Kidney (tissue), 14 donors: ENCODE measurements around the gene SH3PXD2A. TPM values are rescaled to one million over a fixed set of nuclear protein-coding genes. Genes with fewer than 3 reads are reported as not detected.

Source experiments
- DNase-seq, 5 donors: peaks; one replicate each; pipeline ENCODE4 v3.0.0-alpha.2; 2013 to 2020
- FAIRE-seq: peaks from 2 replicates; lab custom pipeline; 2012; peaks lifted over from hg19 to GRCh38; lab: Jason Lieb, UNC
- H3K27ac ChIP-seq, 2 donors: one replicate each; pipeline ENCODE4 v1.7.0; 2013; ENCODE audit warnings: low read depth in 2 of 2, low read length in 2 of 2, inconsistent platforms in 1 of 2
- H3K27me3 ChIP-seq: one replicate; pipeline ENCODE4 v1.7.1; 2013; ENCODE audit warnings: low read length, inconsistent platforms; ENCODE audit not compliant: control insufficient read depth, insufficient read depth
- H3K36me3 ChIP-seq, 3 donors: one replicate each; pipeline versions ENCODE4 v1.7.0 to v1.7.1; 2013; ENCODE audit warnings: low read length in 3 of 3, control low read depth in 1 of 3, inconsistent platforms in 1 of 3; ENCODE audit not compliant: insufficient read depth in 3 of 3, control insufficient read depth in 2 of 3
- H3K4me1 ChIP-seq, 3 donors: one replicate each; pipeline versions ENCODE4 v1.7.0 to v1.7.1; 2013; ENCODE audit warnings: low read length in 3 of 3, inconsistent platforms in 1 of 3, low read depth in 1 of 3; ENCODE audit not compliant: control insufficient read depth in 2 of 3, insufficient read depth in 2 of 3
- H3K4me3 ChIP-seq, 3 donors: one replicate each; pipeline versions ENCODE4 v1.7.0 to v1.8.1; 2013; ENCODE audit warnings: low read length in 3 of 3, control low read depth in 1 of 3, inconsistent platforms in 1 of 3
- H3K9ac ChIP-seq, 3 donors: one replicate each; pipeline versions ENCODE4 v1.7.0 to v1.7.1; 2013; ENCODE audit warnings: low read length in 3 of 3, control low read depth in 1 of 3, inconsistent platforms in 1 of 3
- H3K9me3 ChIP-seq, 3 donors: one replicate each; pipeline versions ENCODE4 v1.7.0 to v1.7.1; 2013; ENCODE audit warnings: low read length in 3 of 3, control low read depth in 1 of 3, inconsistent platforms in 1 of 3; ENCODE audit not compliant: control insufficient read depth in 2 of 3, insufficient read depth in 1 of 3
- intact Hi-C: fragments of 100-400 bp; cut with DNase I; formaldehyde crosslinking; loops from one replicate; pipeline ENCODE4 v1.11.1; 2022
- polyA plus RNA-seq: library from polyadenylated mRNA; stranded (reverse); fragments of 350-450 nt; fragmentation: Illumina TruSeq; extraction: RNeasy Lipid Tissue Mini Kit (QIAGEN cat#74804); gene quantifications from one replicate; pipeline ENCODE4 v1.2.3, GENCODE V29; 2014; ENCODE audit warnings: low read depth, low replicate concordance; ENCODE audit not compliant: insufficient read depth
- total RNA-seq: library from RNA; stranded (reverse); fragmentation: NEBNext Ultra II Directional; extraction: Animal tissue kit (Norgen Biotek cat#: 25700); gene quantifications from one replicate; pipeline ENCODE4 v1.2.1, GENCODE V29; 2021
- TF ChIP-seq, protein P1 (sequence below): IDR thresholded peaks from 3 replicates; pipeline ENCODE4 v1.5.1; 2012; ENCODE audit warnings: mild to moderate bottlenecking, moderate library complexity, borderline replicate concordance; ENCODE audit not compliant: insufficient read depth; ENCODE audit errors: extremely low read depth
- donor health status: control.
- donor health status: control.
- donor health status: control.
- donor health status: control.
- donor health status: control.
- donor health status: DM: yes; HTN: yes; CAD: no.
- donor health status: Normal renal cell carcinoma (clear cell type).

SH3PXD2A gene
- total and polyA plus RNA-seq, 2 donors from 2014 or later, result 2.4 to 20.1 TPM

DNA sequence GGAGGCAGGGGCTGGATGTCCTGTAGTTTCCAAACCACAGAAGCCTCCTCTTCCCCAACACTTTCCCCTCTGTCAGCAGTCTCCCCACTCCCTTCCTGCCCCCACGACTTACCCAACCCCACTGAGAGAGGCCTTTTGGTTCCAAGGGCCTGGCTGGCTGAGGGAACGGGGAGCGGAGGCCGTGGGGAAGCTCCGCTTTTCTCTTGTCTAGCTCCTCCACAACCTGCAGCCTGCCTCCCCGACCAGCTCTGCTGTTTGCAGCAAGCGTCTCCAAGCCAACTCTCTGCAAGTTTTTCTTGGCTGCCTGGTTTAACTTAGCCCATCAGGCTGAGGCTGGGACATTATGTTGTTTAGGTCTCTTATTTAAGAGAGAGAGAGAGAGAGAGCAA lies 235.0 kb downstream of the SH3PXD2A start:
- TF ChIP-seq, protein P1, sequence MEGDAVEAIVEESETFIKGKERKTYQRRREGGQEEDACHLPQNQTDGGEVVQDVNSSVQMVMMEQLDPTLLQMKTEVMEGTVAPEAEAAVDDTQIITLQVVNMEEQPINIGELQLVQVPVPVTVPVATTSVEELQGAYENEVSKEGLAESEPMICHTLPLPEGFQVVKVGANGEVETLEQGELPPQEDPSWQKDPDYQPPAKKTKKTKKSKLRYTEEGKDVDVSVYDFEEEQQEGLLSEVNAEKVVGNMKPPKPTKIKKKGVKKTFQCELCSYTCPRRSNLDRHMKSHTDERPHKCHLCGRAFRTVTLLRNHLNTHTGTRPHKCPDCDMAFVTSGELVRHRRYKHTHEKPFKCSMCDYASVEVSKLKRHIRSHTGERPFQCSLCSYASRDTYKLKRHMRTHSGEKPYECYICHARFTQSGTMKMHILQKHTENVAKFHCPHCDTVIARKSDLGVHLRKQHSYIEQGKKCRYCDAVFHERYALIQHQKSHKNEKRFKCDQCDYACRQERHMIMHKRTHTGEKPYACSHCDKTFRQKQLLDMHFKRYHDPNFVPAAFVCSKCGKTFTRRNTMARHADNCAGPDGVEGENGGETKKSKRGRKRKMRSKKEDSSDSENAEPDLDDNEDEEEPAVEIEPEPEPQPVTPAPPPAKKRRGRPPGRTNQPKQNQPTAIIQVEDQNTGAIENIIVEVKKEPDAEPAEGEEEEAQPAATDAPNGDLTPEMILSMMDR, result no peak
- peaks cover 2 to 14% (median 9%) of the 10 kb centered on the region in 3 donors for H3K36me3 ChIP-seq
- no peak overlapping the region for H3K4me3 ChIP-seq
- H3K27me3 ChIP-seq, result no peaks in the 10 kb centered on the region
- H3K9me3 ChIP-seq, result no peaks in the 10 kb centered on the region
- peaks cover 0 to 26% (median 0%) of the 10 kb centered on the region in 3 donors for H3K4me1 ChIP-seq
- no peak for FAIRE-seq
- intact Hi-C loops, result no loop called here
- no peak overlapping the region for H3K9ac ChIP-seq
- no peak for DNase-seq
- no peak overlapping the region for H3K27ac ChIP-seq

DNA sequence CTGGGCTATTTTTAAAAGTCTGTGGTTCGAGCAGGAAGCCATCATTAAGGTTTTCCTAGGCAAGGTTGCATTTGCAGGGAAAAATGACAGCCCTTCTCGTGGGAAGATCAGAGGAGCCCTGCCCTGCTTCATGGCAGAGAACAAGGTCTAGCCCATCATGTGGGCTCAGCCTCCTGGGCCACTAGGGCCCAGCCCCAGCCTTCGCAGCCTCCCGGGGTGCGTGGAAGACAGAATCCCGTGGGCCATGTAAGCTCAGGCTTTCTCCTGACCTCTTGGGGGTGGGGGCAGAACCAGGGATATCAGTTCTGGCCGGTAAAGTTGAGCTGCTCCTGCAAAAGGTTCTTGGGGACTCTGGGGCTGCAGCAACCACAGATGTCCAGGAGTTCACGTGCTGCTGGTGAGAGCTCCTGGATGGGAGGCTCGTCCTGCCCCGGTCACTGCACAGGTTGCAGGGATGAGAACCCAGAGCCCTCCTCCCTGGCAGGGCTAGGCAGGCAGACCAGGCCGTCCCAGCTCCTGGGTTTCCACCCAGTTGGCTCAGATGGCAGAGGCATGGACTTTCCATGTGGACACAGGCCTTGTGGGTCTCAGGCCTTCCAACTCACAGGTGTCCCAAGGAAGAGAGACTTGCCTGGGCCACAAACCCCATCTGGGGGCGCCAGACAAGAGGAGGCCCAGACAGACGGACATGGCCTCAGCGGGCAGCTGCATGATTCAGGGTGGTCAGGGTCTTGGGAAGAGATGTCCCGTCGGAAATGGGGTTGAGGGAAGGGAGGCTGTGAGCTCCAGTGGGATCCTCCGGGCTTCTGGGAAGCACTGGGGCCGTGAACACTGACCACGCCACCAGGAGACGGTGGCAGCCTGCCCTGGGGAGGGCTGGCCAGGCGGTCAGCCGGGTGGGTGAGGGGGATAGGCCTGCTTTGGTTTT lies 235.7 kb downstream of the SH3PXD2A start:
- H3K27ac ChIP-seq, result peak overlapping the region in 1 of 2 donors; percentile 11
- H3K36me3 ChIP-seq, result peaks cover 2 to 10% (median 9%) of the 10 kb centered on the region in 3 donors

DNA sequence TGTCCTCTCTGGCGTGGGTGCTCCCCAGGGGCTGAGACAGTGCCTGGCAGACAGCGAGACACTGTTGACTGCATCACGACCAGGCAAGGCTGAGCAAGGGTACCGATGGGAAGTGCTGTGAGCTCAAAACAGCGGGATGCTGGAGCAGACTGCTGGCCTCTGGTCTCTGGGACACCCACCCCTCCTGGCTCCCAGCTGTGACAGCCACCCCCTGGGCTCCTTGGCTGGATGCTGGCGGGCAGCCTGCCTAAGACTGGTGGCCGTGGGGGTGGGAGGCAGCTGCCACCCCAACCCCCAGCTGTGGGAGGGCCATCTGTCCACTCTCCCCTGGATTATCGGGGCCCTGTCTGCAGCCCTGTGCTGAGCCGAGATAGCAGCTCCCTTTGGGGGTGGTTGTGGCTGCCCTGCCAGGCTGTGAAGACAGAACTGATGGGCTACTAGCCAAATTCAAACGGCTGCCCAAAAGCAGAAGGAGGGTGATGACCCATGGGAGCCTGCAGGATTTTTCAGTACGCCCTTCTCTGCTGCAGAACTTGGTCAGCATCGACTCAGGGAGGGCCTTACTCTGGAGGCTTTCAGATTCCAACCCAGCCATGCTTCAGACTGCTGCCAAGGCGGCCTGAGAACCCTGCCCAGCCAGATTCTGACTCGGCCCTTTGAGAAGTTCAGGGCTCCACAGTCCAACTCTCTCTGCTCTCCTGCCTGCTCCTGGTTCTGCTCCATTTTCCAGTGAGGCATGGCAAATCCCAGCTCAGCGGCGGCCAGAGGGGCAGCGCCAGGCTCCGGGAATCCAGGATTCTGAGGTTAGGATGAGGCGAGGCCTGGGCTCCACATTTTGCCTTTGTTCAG lies 236.6 kb downstream of the SH3PXD2A start:
- Histone ChIP-seq H3K9ac (no peak overlapping the region), H3K27ac (no peak overlapping the region), H3K4me3 (no peak overlapping the region), H3K9me3 (no peaks in the 10 kb centered on the region), H3K27me3 (no peaks in the 10 kb centered on the region), H3K36me3 (peaks cover 2 to 10% (median 5%) of the 10 kb centered on the region in 3 donors), H3K4me1 (peaks cover 0 to 29% (median 0%) of the 10 kb centered on the region in 3 donors)
- DNase-seq (peak in 1 of 5 donors; percentile 85), FAIRE-seq (no peak)
- TF ChIP-seq, protein P1, result no peak
- intact Hi-C loops, result no loop called here

More for the DNA sequence above, 235.7 kb downstream of the SH3PXD2A start:
- intact Hi-C loops, result no loop called here
- no peaks in the 10 kb centered on the region for H3K27me3 ChIP-seq
- no peak for FAIRE-seq
- TF ChIP-seq, protein P1, result no peak
- no peak for DNase-seq
- H3K9me3 ChIP-seq, result no peaks in the 10 kb centered on the region
- H3K9ac ChIP-seq, result no peak overlapping the region
- H3K4me1 ChIP-seq, result peaks cover 0 to 29% (median 0%) of the 10 kb centered on the region in 3 donors
- no peak overlapping the region for H3K4me3 ChIP-seq
